Left lung (tissue), 14 donors: ENCODE measurements around the gene TYRP1. TPM values are rescaled to one million over a fixed set of nuclear protein-coding genes. Genes with fewer than 3 reads are reported as not detected.

Source experiments
- ATAC-seq: fragments of 200-7000 bp; cut with Tn5 transposase; one replicate; pipeline ENCODE4 v1.9.1; 2020; ENCODE audit warnings: moderate library complexity
- DNase-seq, 4 donors: peaks; one replicate each; pipeline ENCODE4 v3.0.0-alpha.2; 2013 to 2020
- H3K27ac ChIP-seq, 2 donors: fragments of 200-600 bp; sonication (generic) in 1 of 2; one replicate each; pipeline versions ENCODE4 v1.5.0 to v1.8.0; 2020 to 2021
- H3K27me3 ChIP-seq, 2 donors: fragments of 200-600 bp; sonication (generic) in 1 of 2; one replicate each; pipeline versions ENCODE4 v1.5.0 to v1.8.0; 2020 to 2021
- H3K36me3 ChIP-seq, 2 donors: fragments of 200-600 bp; sonication (generic) in 1 of 2; one replicate each; pipeline versions ENCODE4 v1.5.0 to v1.8.0; 2020 to 2021
- H3K4me1 ChIP-seq, 2 donors: fragments of 200-600 bp; one replicate each; pipeline ENCODE4 v1.8.0; 2021
- H3K4me3 ChIP-seq, 2 donors: fragments of 200-600 bp; sonication (generic) in 1 of 2; one replicate each; pipeline versions ENCODE4 v1.5.0 to v1.8.0; 2020 to 2021; ENCODE audit warnings: mild to moderate bottlenecking in 1 of 2
- H3K9me3 ChIP-seq, 2 donors: fragments of 200-600 bp; sonication (generic) in 1 of 2; one replicate each; pipeline versions ENCODE4 v1.5.0 to v1.8.0; 2020 to 2021
- CTCF ChIP-seq, 2 donors: fragments of 200-600 bp; sonication (generic) in 1 of 2; IDR thresholded peaks; one replicate each; pipeline versions ENCODE4 v1.5.0 to v1.8.0; 2021; ENCODE audit warnings: antibody characterized with exemption in 2 of 2
- intact Hi-C, 2 donors: fragments of 100-400 bp; cut with DNase I; formaldehyde crosslinking; loops; one replicate each; pipeline versions ENCODE4 v1.11.2 to v1.14.2; 2022
- long read RNA-seq, 12 donors: library from polyadenylated mRNA in 2 of 12; unstranded in 2 of 12; transcript quantifications; one replicate each; pipeline ENCODE4 v2.0.0 and lab custom pipeline, GENCODE V29; 2019 to 2026
- polyA plus RNA-seq, 6 donors: library from polyadenylated mRNA; unstranded; fragments of 120-200 nt; gene quantifications; one replicate each; pipeline ENCODE4 v1.2.1, GENCODE V29; 2013; ENCODE audit not compliant: insufficient read length in 6 of 6
- total RNA-seq, 2 donors: library from RNA; stranded (reverse); fragmentation: NEBNext Ultra II Directional; extraction: Animal tissue kit (Norgen Biotek cat#: 25700); gene quantifications; one replicate each; pipeline ENCODE4 v1.2.1, GENCODE V29; 2021
- donor health status: DM: no; HTN: yes; CAD: no.
- donor health status: DM: no; HTN: no; CAD: no.

TYRP1 gene
- total RNA-seq, result 1 to 10 TPM; 3.1 to 5.6 TPM
- 10 to 100 TPM in 2 of 6 donors, 1 to 10 TPM in 4; 6.7 to 10.9 (median 9.3) TPM for polyA plus RNA-seq
- long read RNA-seq, donor 1, result 0 reads
- long read RNA-seq, donor 2, partial matches to known transcripts, result 0 of 2 reads
- long read RNA-seq, donor 2, other reads (novel, unspliced or antisense), result 0 of 2 reads
- long read RNA-seq, donor 3, partial matches to known transcripts, result 0 of 1 reads
- long read RNA-seq, donor 3, other reads (novel, unspliced or antisense), result 0 of 1 reads
- long read RNA-seq, donor 4, partial matches to known transcripts, result 2 of 2 reads
- long read RNA-seq, donor 4, other reads (novel, unspliced or antisense), result 0 of 2 reads
- long read RNA-seq, donor 5, result 0 reads
- long read RNA-seq, donor 6, partial matches to known transcripts, result 0 of 2 reads
- long read RNA-seq, donor 6, other reads (novel, unspliced or antisense), result 0 of 2 reads
- long read RNA-seq, donor 7, result 0 reads
- long read RNA-seq, donor 8, result 0 reads
- long read RNA-seq, donor 9, result 0 reads
- long read RNA-seq, donor 10, result 0 reads
- long read RNA-seq, donor 11, partial matches to known transcripts, result 0 of 1 reads
- long read RNA-seq, donor 11, other reads (novel, unspliced or antisense), result 0 of 1 reads
- long read RNA-seq, donor 12, result 0 reads

GRCh38 chr9:12693141-12693540, at the start of gene TYRP1:
Gene TYRP1 (plus strand): TSS chr9:12693385. CDS start chr9:12693997, 612 bp downstream.
- Histone ChIP-seq H3K36me3 (no peaks in the 10 kb centered on the region), H3K4me1 (no peaks in the 10 kb centered on the region), H3K27ac (no peak within 1 kb of the TSS), H3K4me3 (no peak within 1 kb of the TSS), H3K27me3 (no peaks in the 10 kb centered on the region), H3K9me3 (no peaks in the 10 kb centered on the region)
- TF ChIP-seq CTCF (IDR thresholded peaks at IDR 0.05), result no peak
- DNase-seq, result no peak
- ATAC-seq, result no peak
- intact Hi-C loops, result no loop called here

GRCh38 chr9:12643686-12644085, 49.5 kb upstream of the TYRP1 start:
- H3K27me3 ChIP-seq, result no peaks in the 10 kb centered on the region
- no peak overlapping the region for H3K4me3 ChIP-seq
- DNase-seq (no peak), ATAC-seq (no peak)
- no peaks in the 10 kb centered on the region for H3K36me3 ChIP-seq
- H3K9me3 ChIP-seq, result no peaks in the 10 kb centered on the region
- intact Hi-C loops, result no loop called here
- no peak overlapping the region for H3K27ac ChIP-seq
- TF ChIP-seq CTCF (IDR thresholded peaks at IDR 0.05), result no peak
- H3K4me1 ChIP-seq, result no peaks in the 10 kb centered on the region

GRCh38 chr9:12648925-12649324, 44.3 kb upstream of the TYRP1 start:
- Histone ChIP-seq H3K27me3 (no peaks in the 10 kb centered on the region), H3K36me3 (no peaks in the 10 kb centered on the region), H3K4me1 (no peaks in the 10 kb centered on the region), H3K9me3 (no peaks in the 10 kb centered on the region), H3K4me3 (no peak overlapping the region), H3K27ac (no peak overlapping the region)
- intact Hi-C loops, result no loop called here
- DNase-seq, result no peak
- TF ChIP-seq CTCF (IDR thresholded peaks at IDR 0.05), result no peak
- no peak for ATAC-seq

- Histone ChIP-seq H3K4me3 (no peak overlapping the region), H3K9me3 (no peaks in the 10 kb centered on the region), H3K4me1 (no peaks in the 10 kb centered on the region), H3K27me3 (no peaks in the 10 kb centered on the region), H3K27ac (no peak overlapping the region), H3K36me3 (no peaks in the 10 kb centered on the region)
- DNase-seq, result no peak
- no peak for TF ChIP-seq CTCF (IDR thresholded peaks at IDR 0.05)
- no peak for ATAC-seq
- intact Hi-C loops, result no loop called here
Measured at GRCh38 chr9:12651125-12651524, 42.1 kb upstream of the TYRP1 start.

- Histone ChIP-seq H3K27me3 (no peaks in the 10 kb centered on the region), H3K36me3 (no peaks in the 10 kb centered on the region), H3K27ac (no peak overlapping the region), H3K4me3 (no peak overlapping the region), H3K9me3 (peaks cover 0 to 10% of the 10 kb centered on the region in 2 donors), H3K4me1 (no peaks in the 10 kb centered on the region)
- DNase-seq (no peak), ATAC-seq (no peak)
- no peak for TF ChIP-seq CTCF (IDR thresholded peaks at IDR 0.05)
- intact Hi-C loops, result no loop called here
Measured at GRCh38 chr9:12652973-12653372, 40.2 kb upstream of the TYRP1 start.
